ENCODE data around the gene SERHL2.
A peak's percentile ranks its signal among the peaks of the same experiment; 100 is the strongest.
"Not testable (repeated sequence)": the region's sequence is repeated elsewhere in the genome, so short reads cannot be mapped to it uniquely, and the experiment has no call there.

SERHL2 gene

DNA sequence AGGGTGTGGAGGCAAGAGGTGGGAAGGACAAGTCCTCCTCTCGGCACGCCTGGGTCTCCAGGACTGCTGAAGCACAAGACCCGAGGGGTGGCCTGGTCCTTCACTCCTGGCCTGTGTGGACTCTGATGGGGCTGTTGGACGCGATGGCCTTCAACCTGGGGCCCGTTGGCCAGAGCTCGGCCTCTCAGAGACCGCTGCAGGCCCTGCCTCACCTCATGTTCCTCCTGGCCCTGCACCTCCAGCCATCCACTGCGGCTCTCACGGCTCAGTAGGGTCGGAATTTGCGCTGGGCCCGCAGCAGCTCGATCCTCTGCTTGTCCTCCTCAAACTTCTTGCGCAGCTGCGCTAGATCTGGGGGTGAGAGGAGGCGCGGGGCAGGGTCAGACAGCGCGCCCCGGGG, 20.7 kb downstream of the SERHL2 start:
- H3K4me3 ChIP-seq (ENCODE audit: low read length, poor library complexity, severe bottlenecking); H3K4me1 ChIP-seq (ENCODE audit: insufficient read depth, low read length, poor library complexity, severe bottlenecking); H3K79me2 ChIP-seq (ENCODE audit: insufficient read depth, low read length); H3K9me3 ChIP-seq (ENCODE audit: insufficient read depth, low read depth, low read length); H3K9ac ChIP-seq (ENCODE audit: low read depth, low read length, poor library complexity, severe bottlenecking); H3K9me2 ChIP-seq (replicated peaks; ENCODE audit: low read depth, low read length); H3K4me2 ChIP-seq (ENCODE audit: low read depth, low read length, poor library complexity, severe bottlenecking); H4K20me1 ChIP-seq (ENCODE audit: insufficient read depth, low read length, poor library complexity, severe bottlenecking); H2AFZ ChIP-seq (ENCODE audit: low read length); H3K27me3 ChIP-seq (ENCODE audit: insufficient read depth, low read length, poor library complexity, severe bottlenecking); H3F3A ChIP-seq (ENCODE audit: low read depth): not testable (repeated sequence)
- H3K36me3 ChIP-seq (ENCODE audit: insufficient read depth, low read length) = peaks cover 24% of the 10 kb centered on the region; the same call in 1 of the 2 replicates

DNA sequence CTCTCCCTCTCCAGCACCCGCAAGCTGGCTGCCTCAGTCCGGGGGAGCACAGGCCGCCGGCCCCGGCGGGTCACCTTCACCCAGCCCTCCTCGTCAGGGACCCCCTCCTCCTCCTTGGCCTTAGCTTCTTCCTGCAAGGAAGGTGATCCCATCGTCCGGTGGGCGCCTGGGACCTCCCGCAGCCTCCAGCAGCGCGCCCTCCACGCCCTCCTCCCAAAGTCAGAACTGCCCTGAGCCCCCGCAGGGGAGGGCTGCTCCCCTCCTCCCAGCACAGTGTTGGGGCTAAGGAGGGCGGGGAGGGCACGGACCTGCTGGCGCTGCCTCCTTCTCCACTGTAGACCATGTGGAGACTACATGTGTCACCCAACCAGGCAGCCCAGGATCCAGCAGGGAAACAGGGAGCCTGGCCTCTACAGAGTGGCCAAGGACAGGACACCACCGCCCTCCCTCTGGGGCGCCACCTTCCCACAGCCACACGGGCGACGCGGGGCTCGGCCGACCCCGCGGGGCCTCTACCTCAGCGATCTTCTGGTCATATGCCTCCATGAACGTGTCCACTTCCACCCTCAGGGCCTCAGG, 22.3 kb downstream of the SERHL2 start:
- not testable (repeated sequence) for H3K9ac ChIP-seq (ENCODE audit: low read depth, low read length, poor library complexity, severe bottlenecking); H2AFZ ChIP-seq (ENCODE audit: low read length); H3K9me3 ChIP-seq (ENCODE audit: insufficient read depth, low read depth, low read length); H3K27me3 ChIP-seq (ENCODE audit: insufficient read depth, low read length, poor library complexity, severe bottlenecking); H3F3A ChIP-seq (ENCODE audit: low read depth); H3K4me2 ChIP-seq (ENCODE audit: low read depth, low read length, poor library complexity, severe bottlenecking); H3K9me2 ChIP-seq (replicated peaks; ENCODE audit: low read depth, low read length); H3K4me1 ChIP-seq (ENCODE audit: insufficient read depth, low read length, poor library complexity, severe bottlenecking); H3K4me3 ChIP-seq (ENCODE audit: low read length, poor library complexity, severe bottlenecking); H4K20me1 ChIP-seq (ENCODE audit: insufficient read depth, low read length, poor library complexity, severe bottlenecking)
- H3K36me3 ChIP-seq (ENCODE audit: insufficient read depth, low read length) = peaks cover 24% of the 10 kb centered on the region; the same call in 1 of the 2 replicates
- H3K79me2 ChIP-seq (ENCODE audit: insufficient read depth, low read length) = peaks cover 12% of the 10 kb centered on the region

DNA sequence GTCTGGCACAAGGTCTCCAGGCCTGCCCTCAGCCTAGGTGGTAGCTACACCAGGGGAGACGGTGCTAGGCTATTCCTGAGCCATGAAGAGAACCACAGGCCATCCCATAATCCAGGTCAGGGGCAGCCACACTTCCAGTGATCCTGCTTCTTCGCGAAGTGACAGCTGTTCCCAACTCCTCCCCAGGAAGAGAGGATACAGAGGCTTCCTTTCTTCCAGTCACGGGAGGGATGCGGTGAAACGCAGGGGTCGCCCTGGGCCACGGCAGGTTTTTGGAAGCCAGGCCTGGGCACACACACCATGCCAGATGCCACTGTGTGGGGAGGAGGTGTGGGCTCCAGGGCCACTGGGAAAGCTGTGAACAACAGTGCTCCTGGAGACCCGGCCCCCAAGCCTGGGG, 23.4 kb downstream of the SERHL2 start:
- not testable (repeated sequence) for H3K27me3 ChIP-seq (ENCODE audit: insufficient read depth, low read length, poor library complexity, severe bottlenecking); H3K9ac ChIP-seq (ENCODE audit: low read depth, low read length, poor library complexity, severe bottlenecking); H3K9me3 ChIP-seq (ENCODE audit: insufficient read depth, low read depth, low read length); H3K4me2 ChIP-seq (ENCODE audit: low read depth, low read length, poor library complexity, severe bottlenecking); H3K4me1 ChIP-seq (ENCODE audit: insufficient read depth, low read length, poor library complexity, severe bottlenecking); H3K9me2 ChIP-seq (replicated peaks; ENCODE audit: low read depth, low read length); H4K20me1 ChIP-seq (ENCODE audit: insufficient read depth, low read length, poor library complexity, severe bottlenecking); H3F3A ChIP-seq (ENCODE audit: low read depth); H2AFZ ChIP-seq (ENCODE audit: low read length); H3K4me3 ChIP-seq (ENCODE audit: low read length, poor library complexity, severe bottlenecking)
- Histone ChIP-seq H3K79me2 (ENCODE audit: insufficient read depth, low read length) (peaks cover 21% of the 10 kb centered on the region), H3K36me3 (ENCODE audit: insufficient read depth, low read length) (peaks cover 24% of the 10 kb centered on the region; the same call in 1 of the 2 replicates)

DNA sequence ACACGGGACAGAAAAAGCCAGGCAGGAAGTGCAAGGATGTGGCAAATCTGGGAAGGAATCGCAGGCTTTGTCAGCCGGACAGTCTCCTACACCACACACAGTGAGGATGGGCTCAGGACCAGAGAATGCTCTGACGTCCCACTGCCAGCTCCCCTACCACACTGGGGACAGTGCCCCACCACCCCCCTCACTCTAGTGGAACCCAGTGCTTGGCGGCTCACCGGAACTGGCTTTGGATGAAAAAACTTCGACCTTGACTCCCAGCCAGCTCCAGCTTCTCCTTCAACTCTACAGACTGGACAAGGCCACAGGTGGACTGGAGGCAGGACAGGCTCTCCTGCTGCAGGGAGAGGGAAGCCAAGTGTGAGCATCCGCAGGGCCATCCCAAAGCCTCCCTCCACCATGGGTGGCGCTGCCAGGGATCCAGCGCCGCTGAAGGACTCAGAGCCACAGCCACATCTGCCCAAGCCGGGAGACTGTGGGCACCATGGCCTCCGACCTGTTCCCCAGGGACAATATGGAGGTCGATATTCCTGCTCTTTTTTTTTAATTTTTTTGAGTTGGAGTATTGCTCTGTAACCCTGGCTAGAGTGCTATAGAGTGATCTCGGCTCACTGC, 24.0 kb downstream of the SERHL2 start:
- H3K4me3 ChIP-seq (ENCODE audit: low read length, poor library complexity, severe bottlenecking) = no peak overlapping the region
- H3K27me3 ChIP-seq (ENCODE audit: insufficient read depth, low read length, poor library complexity, severe bottlenecking) = no peaks in the 10 kb centered on the region
- H3K4me1 ChIP-seq (ENCODE audit: insufficient read depth, low read length, poor library complexity, severe bottlenecking) = peaks cover 5% of the 10 kb centered on the region
- peaks cover 26% of the 10 kb centered on the region for H3K79me2 ChIP-seq (ENCODE audit: insufficient read depth, low read length)
- no peak overlapping the region for H3K9ac ChIP-seq (ENCODE audit: low read depth, low read length, poor library complexity, severe bottlenecking)
- no peaks in the 10 kb centered on the region for H3F3A ChIP-seq (ENCODE audit: low read depth)
- peaks cover 6% of the 10 kb centered on the region for H4K20me1 ChIP-seq (ENCODE audit: insufficient read depth, low read length, poor library complexity, severe bottlenecking)
- H2AFZ ChIP-seq (ENCODE audit: low read length) = no peak overlapping the region
- TF ChIP-seq, protein P1, sequence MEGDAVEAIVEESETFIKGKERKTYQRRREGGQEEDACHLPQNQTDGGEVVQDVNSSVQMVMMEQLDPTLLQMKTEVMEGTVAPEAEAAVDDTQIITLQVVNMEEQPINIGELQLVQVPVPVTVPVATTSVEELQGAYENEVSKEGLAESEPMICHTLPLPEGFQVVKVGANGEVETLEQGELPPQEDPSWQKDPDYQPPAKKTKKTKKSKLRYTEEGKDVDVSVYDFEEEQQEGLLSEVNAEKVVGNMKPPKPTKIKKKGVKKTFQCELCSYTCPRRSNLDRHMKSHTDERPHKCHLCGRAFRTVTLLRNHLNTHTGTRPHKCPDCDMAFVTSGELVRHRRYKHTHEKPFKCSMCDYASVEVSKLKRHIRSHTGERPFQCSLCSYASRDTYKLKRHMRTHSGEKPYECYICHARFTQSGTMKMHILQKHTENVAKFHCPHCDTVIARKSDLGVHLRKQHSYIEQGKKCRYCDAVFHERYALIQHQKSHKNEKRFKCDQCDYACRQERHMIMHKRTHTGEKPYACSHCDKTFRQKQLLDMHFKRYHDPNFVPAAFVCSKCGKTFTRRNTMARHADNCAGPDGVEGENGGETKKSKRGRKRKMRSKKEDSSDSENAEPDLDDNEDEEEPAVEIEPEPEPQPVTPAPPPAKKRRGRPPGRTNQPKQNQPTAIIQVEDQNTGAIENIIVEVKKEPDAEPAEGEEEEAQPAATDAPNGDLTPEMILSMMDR (conservative IDR thresholded peaks at IDR 0.05; ENCODE audit: low read length) = no peak
- no peak for TF ChIP-seq EZH2phosphoT487 (IDR thresholded peaks at IDR 0.05; ENCODE audit: borderline replicate concordance)
- no peak overlapping the region for H3K4me2 ChIP-seq (ENCODE audit: low read depth, low read length, poor library complexity, severe bottlenecking)
- no peaks in the 10 kb centered on the region for H3K9me2 ChIP-seq (replicated peaks; ENCODE audit: low read depth, low read length)
- peaks cover 27% of the 10 kb centered on the region; the same call in 1 of the 2 replicates for H3K36me3 ChIP-seq (ENCODE audit: insufficient read depth, low read length)
- no peaks in the 10 kb centered on the region for H3K9me3 ChIP-seq (ENCODE audit: insufficient read depth, low read depth, low read length)

DNA sequence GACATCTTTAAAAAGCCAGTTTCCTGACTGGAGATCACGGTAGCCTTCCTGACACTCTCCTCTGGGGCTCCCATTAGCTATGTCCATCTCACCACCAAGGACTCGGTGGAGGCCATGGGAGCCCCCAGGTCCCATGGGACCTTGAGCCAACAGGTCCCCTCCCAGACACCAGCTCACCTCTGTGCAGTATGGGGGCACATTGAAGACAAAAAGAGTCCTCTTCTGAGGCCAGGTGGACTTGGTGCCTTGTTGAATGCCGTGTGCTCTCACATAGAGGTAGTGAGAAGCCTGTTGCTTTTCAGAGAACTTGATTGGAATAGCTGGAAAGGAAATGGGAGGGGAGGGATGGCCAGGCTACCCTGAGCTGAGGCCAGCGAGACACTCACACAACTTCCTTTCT, 26.3 kb downstream of the SERHL2 start:
- not testable (repeated sequence) for H2AFZ ChIP-seq (ENCODE audit: low read length); H3K9me3 ChIP-seq (ENCODE audit: insufficient read depth, low read depth, low read length); H3K4me3 ChIP-seq (ENCODE audit: low read length, poor library complexity, severe bottlenecking); H4K20me1 ChIP-seq (ENCODE audit: insufficient read depth, low read length, poor library complexity, severe bottlenecking); H3K27me3 ChIP-seq (ENCODE audit: insufficient read depth, low read length, poor library complexity, severe bottlenecking); H3K9ac ChIP-seq (ENCODE audit: low read depth, low read length, poor library complexity, severe bottlenecking); H3K9me2 ChIP-seq (replicated peaks; ENCODE audit: low read depth, low read length); H3K4me1 ChIP-seq (ENCODE audit: insufficient read depth, low read length, poor library complexity, severe bottlenecking); H3F3A ChIP-seq (ENCODE audit: low read depth)
- H3K4me2 ChIP-seq (ENCODE audit: low read depth, low read length, poor library complexity, severe bottlenecking) = peak overlapping the region; percentile 8
- peaks cover 33% of the 10 kb centered on the region; the same call in 1 of the 2 replicates for H3K36me3 ChIP-seq (ENCODE audit: insufficient read depth, low read length)
- peaks cover 26% of the 10 kb centered on the region for H3K79me2 ChIP-seq (ENCODE audit: insufficient read depth, low read length)

DNA sequence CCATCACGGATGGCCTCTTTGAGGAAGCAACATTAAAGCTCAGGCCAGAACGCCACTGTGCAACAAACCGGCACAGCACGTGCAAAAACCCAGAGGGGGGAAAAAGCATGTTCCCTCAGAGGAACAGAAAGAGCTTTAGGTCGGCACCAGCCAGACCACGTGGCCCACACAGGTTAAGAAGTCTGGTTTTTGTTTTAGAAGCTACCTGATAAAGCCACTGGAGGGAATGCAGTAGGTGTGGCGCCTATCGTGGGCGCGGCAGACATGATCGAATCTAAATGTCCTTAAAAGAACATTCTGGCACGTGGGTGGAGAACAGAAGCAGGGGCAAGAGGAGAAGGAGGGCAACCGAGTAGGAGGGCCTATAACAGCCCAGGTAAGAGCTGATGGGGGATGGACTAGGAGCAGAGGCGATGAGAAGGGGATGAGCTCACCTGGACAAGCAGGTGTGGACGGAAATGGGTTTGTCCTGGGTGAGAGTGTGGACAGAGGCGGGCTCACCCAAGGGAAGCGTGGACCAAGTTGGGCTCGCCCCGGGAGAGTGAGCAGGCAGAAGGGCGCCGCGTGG, 27.5 kb downstream of the SERHL2 start:
- Histone ChIP-seq H2AFZ (ENCODE audit: low read length) (peak overlapping the region; percentile 77; the same call in 1 of the 2 replicates), H3K9ac (ENCODE audit: low read depth, low read length, poor library complexity, severe bottlenecking) (peak overlapping the region; percentile 76), H3K79me2 (ENCODE audit: insufficient read depth, low read length) (peaks cover 26% of the 10 kb centered on the region), H3K36me3 (ENCODE audit: insufficient read depth, low read length) (peaks cover 45% of the 10 kb centered on the region; the same call in 1 of the 2 replicates), H3K4me2 (ENCODE audit: low read depth, low read length, poor library complexity, severe bottlenecking) (peak overlapping the region; percentile 82), H3K4me3 (ENCODE audit: low read length, poor library complexity, severe bottlenecking) (peak overlapping the region; percentile 78)
- H3K9me2 ChIP-seq (replicated peaks; ENCODE audit: low read depth, low read length); H3K9me3 ChIP-seq (ENCODE audit: insufficient read depth, low read depth, low read length); H3K4me1 ChIP-seq (ENCODE audit: insufficient read depth, low read length, poor library complexity, severe bottlenecking); H4K20me1 ChIP-seq (ENCODE audit: insufficient read depth, low read length, poor library complexity, severe bottlenecking); H3F3A ChIP-seq (ENCODE audit: low read depth); H3K27me3 ChIP-seq (ENCODE audit: insufficient read depth, low read length, poor library complexity, severe bottlenecking): not testable (repeated sequence)

All from Loucy (cell line).